H1 (cell line): ENCODE measurements around the gene PLCB3. TPM values are rescaled to one million over a fixed set of nuclear protein-coding genes. Genes with fewer than 3 reads are reported as not detected.

Experiments
- CTCF ChIA-PET: fragments of 300-600 bp; sonication (Branson Sonifier 250); formaldehyde crosslinking; loops from one replicate; lab custom pipeline; 2021; ENCODE audit not compliant: partially characterized antibody; lab: Charles Lee
- POLR2A ChIA-PET: fragments of 300-600 bp; sonication (Branson Sonifier 250); formaldehyde crosslinking; loops from one replicate; lab custom pipeline; 2021; ENCODE audit warnings: inconsistent platforms; ENCODE audit not compliant: partially characterized antibody; lab: Charles Lee
- DNase-seq, 2 experiments: peaks; one replicate each; pipeline versions ENCODE4 v3.0.0 to v3.0.0-alpha.2; 2010 to 2022; ENCODE audit warnings: low spot score in 2 of 2, low read depth in 1 of 2, mixed read lengths in 1 of 2
- FAIRE-seq: peaks from 2 replicates; lab custom pipeline; 2011; peaks lifted over from hg19 to GRCh38; lab: Jason Lieb, UNC
- H2AFZ ChIP-seq: 2 replicates; pipeline ENCODE4 v1.8.1; 2012; ENCODE audit warnings: low read length, inconsistent platforms
- H2AK5ac ChIP-seq: 2 replicates; pipeline ENCODE4 v1.6.1; 2013; ENCODE audit warnings: low read depth, low read length
- H2BK120ac ChIP-seq: replicated peaks from 2 replicates; pipeline ENCODE3; 2013; ENCODE audit warnings: low read depth, low read length, inconsistent platforms
- H2BK12ac ChIP-seq: 2 replicates; pipeline ENCODE4 v1.6.1; 2013; ENCODE audit warnings: low read depth, low read length
- H2BK15ac ChIP-seq: 2 replicates; pipeline ENCODE4 v1.6.1; 2013; ENCODE audit warnings: low read length
- H2BK20ac ChIP-seq: 2 replicates; pipeline ENCODE4 v1.6.1; 2013; ENCODE audit warnings: low read length
- H2BK5ac ChIP-seq: 2 replicates; pipeline ENCODE4 v1.6.1; 2013; ENCODE audit warnings: low read depth, low read length
- H3K14ac ChIP-seq: 2 replicates; pipeline ENCODE4 v1.6.1; 2013; ENCODE audit warnings: inconsistent platforms; ENCODE audit not compliant: insufficient read length
- H3K18ac ChIP-seq: 2 replicates; pipeline ENCODE4 v1.6.1; 2013; ENCODE audit warnings: low read length; ENCODE audit errors: extremely low read depth
- H3K23ac ChIP-seq: 2 replicates; pipeline ENCODE4 v1.6.1; 2013; ENCODE audit warnings: inconsistent platforms; ENCODE audit not compliant: insufficient read length
- H3K23me2 ChIP-seq: 2 replicates; pipeline ENCODE4 v1.6.1; 2013; ENCODE audit warnings: low read depth, low read length
- H3K27ac ChIP-seq: 2 replicates; pipeline ENCODE4 v1.6.1; 2011; ENCODE audit warnings: low read depth, low read length, inconsistent platforms
- H3K27me3 ChIP-seq, 4 experiments: replicated peaks in 1 of 4; 1 replicate in 1 of 4; 2 replicates in 3 of 4; pipeline versions ENCODE4 v1.6.1 to v1.8.1; 2011 to 2013; ENCODE audit warnings: low read length in 3 of 4, mild to moderate bottlenecking in 3 of 4, inconsistent platforms in 2 of 4, mixed read lengths in 2 of 4, moderate library complexity in 1 of 4; ENCODE audit not compliant: control insufficient read depth in 3 of 4, insufficient read depth in 3 of 4; ENCODE audit errors: extremely low read depth in 1 of 4
- H3K36me3 ChIP-seq, 4 experiments: 2 replicates each; pipeline versions ENCODE4 v1.6.1 to v1.8.1; 2011 to 2013; ENCODE audit warnings: mild to moderate bottlenecking in 4 of 4, low read length in 3 of 4, moderate library complexity in 2 of 4, control low read depth in 1 of 4, inconsistent platforms in 1 of 4; ENCODE audit not compliant: insufficient read depth in 4 of 4, control insufficient read depth in 2 of 4
- H3K4ac ChIP-seq: replicated peaks from 2 replicates; pipeline ENCODE3; 2013; ENCODE audit warnings: low read length, low read depth, mixed read lengths, inconsistent platforms; ENCODE audit not compliant: insufficient read length
- H3K4me1 ChIP-seq, 4 experiments: replicated peaks in 1 of 4; 1 replicate in 1 of 4; 2 replicates in 3 of 4; pipeline versions ENCODE4 v1.6.1 to v1.8.1; 2011 to 2013; ENCODE audit warnings: low read length in 3 of 4, inconsistent platforms in 2 of 4, mixed read lengths in 1 of 4; ENCODE audit not compliant: insufficient read depth in 4 of 4, control insufficient read depth in 3 of 4
- H3K4me2 ChIP-seq, 2 experiments: 2 replicates each; pipeline versions ENCODE4 v1.6.1 to v1.8.1; 2011 to 2013; ENCODE audit warnings: low read depth in 2 of 2, low read length in 2 of 2, control low read depth in 1 of 2, inconsistent platforms in 1 of 2, mild to moderate bottlenecking in 1 of 2; ENCODE audit not compliant: insufficient read depth in 1 of 2
- H3K4me3 ChIP-seq, 4 experiments: fragments of 200-600, 300-600 bp in 1 of 4; sonication (generic), shearing (Covaris generic), sonication (Bioruptor Twin) in 1 of 4; 2 replicates each; pipeline versions ENCODE4 v1.5.1 to v1.8.1; 2011 to 2016; ENCODE audit warnings: low read length in 4 of 4, low read depth in 3 of 4, control low read depth in 2 of 4, inconsistent platforms in 2 of 4, mild to moderate bottlenecking in 2 of 4, mixed read lengths in 1 of 4, moderate library complexity in 1 of 4; ENCODE audit not compliant: insufficient read depth in 2 of 4; ENCODE audit errors: extremely low read depth in 1 of 4
- H3K56ac ChIP-seq: replicated peaks from 2 replicates; pipeline ENCODE3; 2013; ENCODE audit warnings: low read depth, mild to moderate bottlenecking, mixed read lengths, low read length, inconsistent platforms; ENCODE audit not compliant: insufficient read length
- H3K79me1 ChIP-seq: 2 replicates; pipeline ENCODE4 v1.6.1; 2013; ENCODE audit warnings: low read depth, low read length, control low read depth
- H3K79me2 ChIP-seq, 2 experiments: 2 replicates each; pipeline versions ENCODE4 v1.6.1 to v1.8.1; 2012 to 2013; ENCODE audit warnings: low read length in 2 of 2, mild to moderate bottlenecking in 2 of 2, inconsistent platforms in 1 of 2; ENCODE audit not compliant: insufficient read depth in 2 of 2, control insufficient read depth in 1 of 2
- H3K9ac ChIP-seq, 4 experiments: replicated peaks in 1 of 4; 1 replicate in 1 of 4; 2 replicates in 3 of 4; pipeline versions ENCODE4 v1.6.1 to v1.8.1; 2011 to 2013; ENCODE audit warnings: low read depth in 3 of 4, low read length in 3 of 4, control low read depth in 2 of 4, mild to moderate bottlenecking in 2 of 4, moderate library complexity in 2 of 4, inconsistent platforms in 1 of 4; ENCODE audit errors: extremely low read depth in 1 of 4
- H3K9me3 ChIP-seq, 2 experiments: 2 replicates each; pipeline versions ENCODE4 v1.6.1 to v1.8.1; 2012 to 2013; ENCODE audit warnings: mild to moderate bottlenecking in 2 of 2, moderate library complexity in 2 of 2, control low read depth in 1 of 2, inconsistent platforms in 1 of 2, low read depth in 1 of 2, low read length in 1 of 2, mixed read lengths in 1 of 2; ENCODE audit not compliant: insufficient read depth in 2 of 2
- H4K20me1 ChIP-seq, 2 experiments: replicated peaks in 1 of 2; 2 replicates each; pipeline versions ENCODE3 to v1.8.1; 2011 to 2013; ENCODE audit warnings: inconsistent platforms in 2 of 2, low read length in 2 of 2, mild to moderate bottlenecking in 1 of 2; ENCODE audit not compliant: insufficient read depth in 2 of 2, control insufficient read depth in 1 of 2
- H4K5ac ChIP-seq: 2 replicates; pipeline ENCODE4 v1.6.1; 2013; ENCODE audit warnings: low read length, low read depth, mixed read lengths, inconsistent platforms; ENCODE audit not compliant: insufficient read length
- H4K8ac ChIP-seq: 2 replicates; pipeline ENCODE4 v1.8.0; 2013; ENCODE audit warnings: mild to moderate bottlenecking, moderate library complexity, low read length, inconsistent platforms; ENCODE audit not compliant: insufficient read depth; ENCODE audit errors: extremely low read depth
- H4K91ac ChIP-seq: replicated peaks from 2 replicates; pipeline ENCODE3; 2013; ENCODE audit warnings: low read length, mixed read lengths, inconsistent platforms; ENCODE audit not compliant: insufficient read length
- JUN ChIP-seq: IDR thresholded peaks from 2 replicates; pipeline ENCODE4 v1.6.1; 2011; ENCODE audit warnings: low read depth, mild to moderate bottlenecking, improper control_type of control experiment, low read length
- JUND ChIP-seq: IDR thresholded peaks from 2 replicates; pipeline ENCODE4 v1.6.1; 2011; ENCODE audit warnings: mild to moderate bottlenecking, improper control_type of control experiment, low read length
- KDM4A ChIP-seq: IDR thresholded peaks from one replicate; pipeline ENCODE4 v1.7.1; 2012; ENCODE audit warnings: low read depth, mild to moderate bottlenecking, moderate library complexity, low read length, inconsistent platforms; ENCODE audit not compliant: severe bottlenecking
- NANOG ChIP-seq: IDR thresholded peaks from 2 replicates; pipeline ENCODE4 v1.6.1; 2011; ENCODE audit warnings: low read length, low read depth, mild to moderate bottlenecking, inconsistent platforms; ENCODE audit not compliant: insufficient read depth, poor library complexity, severe bottlenecking
- RXRA ChIP-seq: IDR thresholded peaks from 2 replicates; pipeline ENCODE4 v1.6.1; 2011; ENCODE audit warnings: low read depth, mild to moderate bottlenecking, low read length, moderate library complexity; ENCODE audit not compliant: insufficient read depth
- TBP ChIP-seq: IDR thresholded peaks from 2 replicates; pipeline ENCODE4 v1.6.1; 2011; ENCODE audit warnings: low read depth, low read length, improper control_type of control experiment
- WGBS, 2 experiments: shearing (Covaris generic) in 1 of 2; methylation state at CpG; one replicate each; pipeline versions ENCODE4 v1.1.6 to v1.1.7; 2013 to 2015; ENCODE audit warnings: low lambda C conversion rate in 2 of 2, mixed read lengths in 2 of 2, inconsistent platforms in 1 of 2, low coverage in 1 of 2, missing lambda C conversion rate in 1 of 2; ENCODE audit not compliant: insufficient replicate concordance in 2 of 2, insufficient coverage in 1 of 2, insufficient read length in 1 of 2; ENCODE audit errors: extremely low coverage in 1 of 2, missing lambda C conversion rate in 1 of 2; 5-methylcytosine and 5-hydroxymethylcytosine counted together
- polyA plus RNA-seq, 7 experiments: library from polyadenylated mRNA; depleted of rRNA in 3 of 7; stranded (reverse) in 5 of 7; unstranded in 2 of 7; fragments of >200 nt in 5 of 7; fragments of 200-250 nt in 2 of 7; gene quantifications; 1 replicate in 5 of 7; 2 replicates in 1 of 7; 4 replicates in 1 of 7; pipeline versions ENCODE4 v1.2.1 to v1.2.3, GENCODE V29; 2011 to 2013; ENCODE audit warnings: missing spikeins in 2 of 7, mixed read lengths in 2 of 7
- total RNA-seq: library from RNA; stranded (reverse); fragmentation: NEBNext Ultra II Directional; extraction: Animal tissue kit (Norgen Biotek cat#: 25700); gene quantifications from 2 replicates; pipeline ENCODE4 v1.2.1, GENCODE V29; 2021

PLCB3 gene
- total and polyA plus RNA-seq, 2 of the 8 experiments (the other 6 are each of a cell fraction or from before 2014, with no cell fraction given) = 47.2 to 104 TPM

DNA sequence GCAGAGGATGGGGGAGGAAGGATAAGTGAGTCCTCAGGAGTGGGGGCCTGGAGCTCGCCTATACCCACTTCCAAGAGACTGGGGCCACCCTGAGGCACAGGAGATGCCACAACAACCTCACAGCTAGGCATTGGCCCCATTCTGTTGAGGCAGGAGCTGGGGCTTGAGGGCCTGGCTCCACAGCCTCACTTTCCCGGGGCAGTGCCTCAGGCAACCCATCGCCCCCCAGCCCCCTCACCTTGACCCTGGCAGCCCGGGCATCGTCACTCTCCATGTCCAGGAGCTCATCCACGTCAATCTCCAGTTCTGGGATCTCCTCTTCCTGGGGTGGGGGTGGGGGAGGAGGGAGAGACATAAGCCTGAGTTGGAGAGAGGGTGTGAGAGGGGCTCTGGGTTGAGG lies 6.4 kb upstream of the PLCB3 start:
- Histone ChIP-seq H4K91ac (no peak overlapping the region), H3K27me3 (no peaks in the 10 kb centered on the region), H3K18ac (no peak overlapping the region)
- DNase-seq = no peak
- TF ChIP-seq JUND (no peak), KDM4A (no peak), TBP (no peak), NANOG (no peak), JUN (no peak), RXRA (no peak)
- TF ChIP-seq, all 59 proteins: peak for 0
- Histone ChIP-seq H3K27ac (no peak overlapping the region), H3K4me3 (peak overlapping the region; percentile 56 to 99 (median 90); a peak in 4 of 8 replicates), H2BK20ac (no peak overlapping the region), H3K56ac (no peak overlapping the region), H3K23me2 (peaks cover 20% of the 10 kb centered on the region), H2AK5ac (no peak overlapping the region), H3K4ac (no peak overlapping the region), H3K9me3 (no peaks in the 10 kb centered on the region), H3K4me1 (peaks cover 0 to 40% (median 33%) of the 10 kb centered on the region in 4 experiments; a peak in 6 of 7 replicates), H2BK120ac (no peak overlapping the region), H3K4me2 (peak overlapping the region; percentile 71 to 73), H3K14ac (no peak overlapping the region), H2BK5ac (0 out of 2 replicates have a peak overlapping the region, but pooled peaks have one; percentile 90), H4K20me1 (peaks cover 0 to 13% of the 10 kb centered on the region in 2 experiments), H3K36me3 (peaks cover 0 to 17% (median 4%) of the 10 kb centered on the region in 4 experiments; a peak in 4 of 8 replicates), H4K8ac (no peak overlapping the region), H3K79me2 (peaks cover 6 to 21% of the 10 kb centered on the region in 2 experiments; a peak in 3 of 4 replicates), H2BK12ac (no peak overlapping the region), H3K9ac (no peak overlapping the region), H3K79me1 (peaks cover 6% of the 10 kb centered on the region), H4K5ac (no peak overlapping the region), H2AFZ (no peak overlapping the region), H2BK15ac (no peak overlapping the region), H3K23ac (no peak overlapping the region)
- WGBS, 2 experiments = 65% methylated on average over 6 of the region's 6 CpGs; no CpG with 5 or more reads in 1 of the 2 experiments
- POLR2A ChIA-PET = interaction anchor here (0.7 to 13.1 kb wide), 17 partner anchors 10 to 59 kb away, joined by 3 to 352 read pairs (median 9); partner anchors contain the start of genes BAD, DNAJC4, FERMT3 and GPR137
- CTCF ChIA-PET = interaction anchor here (1.0 to 10.0 kb wide), 8 partner anchors 19 to 112 kb away, joined by 3 to 102 read pairs (median 16); partner anchors contain the start of genes CATSPERZ, ESRRA, FERMT3 and NUDT22
- no peak for FAIRE-seq
